Suppressor macrophage treated with lipopolysaccharide for 4 hours (primary cell): ENCODE results near the gene CDH4.

Experiments used
- DNase-seq: peaks from one replicate; pipeline ENCODE4 v3.0.0-alpha.2; 2020

CDH4 gene

GRCh38 chr20:61571916-61572711, 320.1 kb downstream of the CDH4 start:
- DNase-seq, result no peak

- DNase-seq, result no peak
These were observed 320.7 kb downstream of the CDH4 start for GRCh38 chr20:61572789-61573188.

- DNase-seq, result no peak
These were observed 321.6 kb downstream of the CDH4 start for GRCh38 chr20:61573415-61574305.

GRCh38 chr20:61575151-61575937, 323.3 kb downstream of the CDH4 start:
- no peak for DNase-seq

- no peak for DNase-seq
These were observed 324.3 kb downstream of the CDH4 start for GRCh38 chr20:61576372-61576771.

- no peak for DNase-seq
These were observed 325.0 kb downstream of the CDH4 start for GRCh38 chr20:61577065-61577464.

- DNase-seq, result no peak
These were observed 327.8 kb downstream of the CDH4 start for GRCh38 chr20:61579908-61580307.

GRCh38 chr20:61580958-61581824, 329.1 kb downstream of the CDH4 start:
- DNase-seq, result no peak

- DNase-seq, result no peak
These were observed 329.7 kb downstream of the CDH4 start for GRCh38 chr20:61581825-61582188.

- no peak for DNase-seq
These were observed 330.3 kb downstream of the CDH4 start for GRCh38 chr20:61582196-61582923.

GRCh38 chr20:61583356-61583755, 331.3 kb downstream of the CDH4 start:
- DNase-seq, result no peak

- DNase-seq, result no peak
These were observed 332.8 kb downstream of the CDH4 start for GRCh38 chr20:61584851-61585250.

- DNase-seq, result no peak
These were observed 333.7 kb downstream of the CDH4 start for GRCh38 chr20:61585764-61586163.

GRCh38 chr20:61587036-61587435, 335.0 kb downstream of the CDH4 start:
- DNase-seq, result no peak

- no peak for DNase-seq
These were observed 335.7 kb downstream of the CDH4 start for GRCh38 chr20:61587681-61588289.

- DNase-seq, result no peak
These were observed 336.6 kb downstream of the CDH4 start for GRCh38 chr20:61588411-61589385.

- DNase-seq, result no peak
These were observed 338.2 kb downstream of the CDH4 start for GRCh38 chr20:61590236-61590635.

GRCh38 chr20:61593516-61593915, 341.5 kb downstream of the CDH4 start:
- no peak for DNase-seq

- DNase-seq, result no peak
These were observed 342.1 kb downstream of the CDH4 start for GRCh38 chr20:61594198-61594597.

GRCh38 chr20:61595216-61595615, 343.2 kb downstream of the CDH4 start:
- no peak for DNase-seq
